ENCODE data around the gene ITGB2. TPM values are rescaled to one million over a fixed set of nuclear protein-coding genes. Genes with fewer than 3 reads are reported as not detected.

ITGB2 gene
- total and polyA plus RNA-seq, 8 donors: 7.7 to 404 (median 11.2) TPM

DNA sequence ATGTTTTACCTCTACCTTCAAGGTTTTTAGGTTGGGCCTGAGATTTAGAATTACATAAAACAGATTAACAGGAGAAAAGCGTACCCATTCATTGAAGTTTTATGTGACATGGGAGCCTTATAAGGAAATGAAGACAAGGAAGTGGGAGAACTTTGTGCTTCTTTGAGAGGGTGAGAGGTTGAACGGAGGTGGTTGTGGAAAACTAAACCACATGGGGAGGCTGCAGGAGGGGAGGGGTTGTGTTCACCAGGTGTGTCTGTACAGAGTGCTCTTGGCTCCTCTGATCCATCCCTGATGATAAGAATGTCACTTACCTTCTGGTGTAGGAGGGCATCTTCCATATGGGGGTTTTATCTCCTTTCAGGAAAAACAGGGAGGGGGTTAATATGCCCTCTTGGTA, 21.9 kb upstream of the ITGB2 start:
- peaks cover 0 to 43% of the 10 kb centered on the region in 2 donors for H3K36me3 ChIP-seq
- peaks cover 4 to 31% of the 10 kb centered on the region in 2 donors for H3K4me1 ChIP-seq
- H3K27me3 ChIP-seq: no peaks in the 10 kb centered on the region
- H3K9me3 ChIP-seq: no peaks in the 10 kb centered on the region
- DNase-seq: no peak
- H3K27ac ChIP-seq: no peak overlapping the region
- TF ChIP-seq, protein P1, sequence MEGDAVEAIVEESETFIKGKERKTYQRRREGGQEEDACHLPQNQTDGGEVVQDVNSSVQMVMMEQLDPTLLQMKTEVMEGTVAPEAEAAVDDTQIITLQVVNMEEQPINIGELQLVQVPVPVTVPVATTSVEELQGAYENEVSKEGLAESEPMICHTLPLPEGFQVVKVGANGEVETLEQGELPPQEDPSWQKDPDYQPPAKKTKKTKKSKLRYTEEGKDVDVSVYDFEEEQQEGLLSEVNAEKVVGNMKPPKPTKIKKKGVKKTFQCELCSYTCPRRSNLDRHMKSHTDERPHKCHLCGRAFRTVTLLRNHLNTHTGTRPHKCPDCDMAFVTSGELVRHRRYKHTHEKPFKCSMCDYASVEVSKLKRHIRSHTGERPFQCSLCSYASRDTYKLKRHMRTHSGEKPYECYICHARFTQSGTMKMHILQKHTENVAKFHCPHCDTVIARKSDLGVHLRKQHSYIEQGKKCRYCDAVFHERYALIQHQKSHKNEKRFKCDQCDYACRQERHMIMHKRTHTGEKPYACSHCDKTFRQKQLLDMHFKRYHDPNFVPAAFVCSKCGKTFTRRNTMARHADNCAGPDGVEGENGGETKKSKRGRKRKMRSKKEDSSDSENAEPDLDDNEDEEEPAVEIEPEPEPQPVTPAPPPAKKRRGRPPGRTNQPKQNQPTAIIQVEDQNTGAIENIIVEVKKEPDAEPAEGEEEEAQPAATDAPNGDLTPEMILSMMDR (IDR thresholded peaks at IDR 0.05): no peak
- intact Hi-C loops (cut with DNase I): no loop called here
- no peak for ATAC-seq
- H3K4me3 ChIP-seq: no peak overlapping the region

DNA sequence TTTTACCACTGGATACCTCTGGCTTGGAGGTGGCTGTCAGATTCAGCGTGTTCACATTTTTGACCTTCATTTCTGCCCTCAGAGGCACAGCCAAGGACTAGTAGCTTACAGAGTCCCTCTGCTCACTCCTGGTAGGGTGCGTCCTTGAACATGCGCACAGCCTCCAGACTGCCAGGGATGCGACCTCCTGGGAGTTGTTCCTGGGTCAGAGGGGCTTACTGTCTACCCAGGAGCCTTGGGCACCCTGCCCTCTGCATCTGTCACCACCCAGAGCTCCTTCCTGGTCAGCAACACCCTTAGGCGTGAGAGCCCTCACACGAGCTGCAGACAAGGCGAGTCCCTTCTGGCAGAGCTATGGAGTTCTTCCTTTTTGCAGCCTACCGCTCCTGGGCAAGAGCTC, 20.9 kb upstream of the ITGB2 start:
- Histone ChIP-seq H3K4me1 (peaks cover 4 to 31% of the 10 kb centered on the region in 2 donors), H3K27me3 (no peaks in the 10 kb centered on the region), H3K27ac (no peak overlapping the region), H3K4me3 (no peak overlapping the region), H3K9me3 (no peaks in the 10 kb centered on the region), H3K36me3 (peaks cover 0 to 33% of the 10 kb centered on the region in 2 donors)
- ATAC-seq: no peak
- intact Hi-C loops (cut with DNase I): no loop called here
- no peak for DNase-seq
- TF ChIP-seq, protein P1 (IDR thresholded peaks at IDR 0.05): no peak

DNA sequence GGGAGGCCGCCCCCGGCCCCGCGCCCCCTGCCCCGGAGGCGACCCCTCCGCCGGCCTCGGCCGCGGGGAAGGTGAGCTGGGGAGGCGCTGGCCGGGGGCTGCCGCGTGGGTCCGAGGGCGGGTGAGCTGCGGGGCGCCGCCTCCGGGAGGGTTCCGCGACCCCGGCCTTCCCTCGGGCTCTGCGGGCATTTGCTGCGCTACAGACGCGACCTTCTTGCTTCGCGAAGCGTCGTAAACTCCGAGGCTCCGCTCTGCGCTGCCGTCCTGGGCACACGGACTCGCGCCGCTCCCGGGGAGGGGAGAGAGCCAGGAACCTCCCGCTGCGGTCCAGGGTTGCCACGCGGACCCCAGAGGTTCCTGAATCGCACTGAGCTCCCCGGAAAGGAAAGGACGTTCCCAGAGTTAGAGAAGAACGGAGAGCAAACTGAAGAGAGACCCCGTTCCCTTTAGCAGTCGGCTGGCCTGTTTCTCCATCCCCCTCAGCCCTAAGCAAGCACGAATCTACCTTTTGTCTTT, 19.5 kb upstream of the ITGB2 start:
- DNase-seq: no peak
- Histone ChIP-seq H3K4me1 (peaks cover 4 to 31% of the 10 kb centered on the region in 2 donors), H3K4me3 (peak overlapping the region; percentile 93 to 94), H3K36me3 (peaks cover 0 to 20% of the 10 kb centered on the region in 2 donors), H3K27me3 (peaks cover 0 to 4% of the 10 kb centered on the region in 2 donors), H3K9me3 (no peaks in the 10 kb centered on the region), H3K27ac (peak overlapping the region in 1 of 2 donors; percentile 33)
- peak; percentile 29 for ATAC-seq
- intact Hi-C loops (cut with DNase I): no loop called here
- TF ChIP-seq, protein P1 (IDR thresholded peaks at IDR 0.05): no peak

DNA sequence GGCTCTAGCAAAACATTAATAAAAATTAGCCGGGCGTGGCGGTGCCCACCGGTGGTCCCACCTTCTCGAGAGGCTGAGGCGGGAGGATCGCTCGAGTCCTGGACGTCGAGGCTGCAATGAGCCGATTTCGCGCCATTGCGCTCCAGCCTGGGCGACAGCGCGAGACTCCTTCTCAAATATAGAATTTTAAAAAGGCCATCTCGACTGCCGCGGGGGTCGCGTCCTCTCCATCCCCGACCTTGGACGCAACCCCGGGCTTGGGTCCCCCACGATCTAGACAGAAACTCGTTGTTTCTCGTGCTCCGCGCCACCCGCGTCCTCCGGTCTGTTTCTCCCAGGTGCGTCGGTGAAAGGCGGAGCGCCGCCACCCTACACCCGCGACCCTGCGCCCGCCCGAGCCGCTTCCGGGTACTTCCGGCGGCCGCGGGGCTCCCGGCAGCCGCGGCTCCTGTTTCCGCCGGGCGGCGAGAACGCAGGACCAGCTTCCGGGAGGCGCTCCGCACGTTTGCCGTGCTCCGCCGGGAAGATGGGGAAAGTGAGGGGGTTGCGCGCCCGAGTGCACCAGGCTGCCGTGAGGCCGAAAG, 18.9 kb upstream of the ITGB2 start, which contains the start of gene SLX9:
Gene SLX9, plus strand, starts transcription at position 498 of the 584 bp plus-strand sequence. Its CDS starts 29 bp downstream, at position 527.
- Histone ChIP-seq H3K27ac (peak within 1 kb of the TSS in 1 of 2 donors; percentile 33), H3K4me3 (peak within 1 kb of the TSS; percentile 93 to 94), H3K4me1 (peaks cover 4 to 31% of the 10 kb centered on the region in 2 donors), H3K27me3 (peaks cover 0 to 10% of the 10 kb centered on the region in 2 donors), H3K9me3 (no peaks in the 10 kb centered on the region), H3K36me3 (peaks cover 0 to 15% of the 10 kb centered on the region in 2 donors)
- intact Hi-C loops (cut with DNase I): no loop called here
- ATAC-seq (peak; percentile 98), DNase-seq (peak; percentile 62 to 93 (median 78))
- TF ChIP-seq, protein P1 (IDR thresholded peaks at IDR 0.05): no peak

DNA sequence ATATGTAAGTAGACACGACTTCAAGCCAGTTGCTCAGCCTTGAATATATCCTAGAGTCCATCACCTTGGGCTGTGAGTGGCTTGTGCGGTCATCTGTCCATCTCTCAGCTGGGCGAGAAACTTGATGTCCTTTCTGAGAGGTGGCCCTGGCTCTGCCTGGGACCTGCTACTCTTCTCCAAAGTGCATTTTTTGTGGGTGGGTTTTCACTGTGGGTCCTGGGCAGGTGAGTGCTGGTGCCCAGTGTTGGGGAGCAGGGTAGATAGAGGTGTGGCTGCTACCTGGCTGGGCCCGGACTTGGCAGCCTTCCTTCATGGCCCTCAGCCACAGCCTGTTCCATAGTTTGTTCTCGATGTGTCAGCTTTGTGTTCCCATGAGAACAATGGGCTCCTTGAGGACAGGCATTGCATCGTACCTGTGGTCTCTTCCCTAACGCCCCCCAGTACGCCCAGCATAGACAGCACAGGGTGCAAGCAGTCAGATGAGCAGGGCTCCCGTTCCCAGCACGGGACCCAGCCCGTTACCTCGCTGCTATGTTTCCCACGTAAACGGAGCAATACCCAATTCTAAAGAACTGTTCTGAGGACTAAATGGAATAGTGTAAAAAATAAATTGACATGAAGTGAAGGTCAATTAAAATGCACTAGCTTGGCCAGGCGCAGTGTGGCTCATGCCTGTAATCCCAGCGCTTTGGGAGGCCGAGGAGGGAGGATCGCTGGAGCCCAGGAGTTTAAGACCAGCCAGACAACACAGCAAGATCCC, 18.3 kb upstream of the ITGB2 start:
- Histone ChIP-seq H3K36me3 (peaks cover 0 to 8% of the 10 kb centered on the region in 2 donors), H3K27me3 (peaks cover 0 to 17% of the 10 kb centered on the region in 2 donors), H3K9me3 (no peaks in the 10 kb centered on the region), H3K4me3 (peak overlapping the region; percentile 93 to 94), H3K27ac (peak overlapping the region in 1 of 2 donors; percentile 33), H3K4me1 (peaks cover 4 to 31% of the 10 kb centered on the region in 2 donors)
- ATAC-seq (no peak), DNase-seq (no peak)
- TF ChIP-seq, protein P1 (IDR thresholded peaks at IDR 0.05): no peak
- intact Hi-C loops (cut with DNase I): no loop called here

Data from left lung (tissue), 10 donors.